ENCODE results near the gene CRK. TPM values are rescaled to one million over a fixed set of nuclear protein-coding genes. Genes with fewer than 3 reads are reported as not detected.
A peak's percentile ranks its signal among the peaks of the same experiment; 100 is the strongest.
"Not testable (repeated sequence)": the region's sequence is repeated elsewhere in the genome, so short reads cannot be mapped to it uniquely, and the experiment has no call there.

The CRK gene
- polyA plus RNA-seq, 1 donor = 40.4 TPM

DNA sequence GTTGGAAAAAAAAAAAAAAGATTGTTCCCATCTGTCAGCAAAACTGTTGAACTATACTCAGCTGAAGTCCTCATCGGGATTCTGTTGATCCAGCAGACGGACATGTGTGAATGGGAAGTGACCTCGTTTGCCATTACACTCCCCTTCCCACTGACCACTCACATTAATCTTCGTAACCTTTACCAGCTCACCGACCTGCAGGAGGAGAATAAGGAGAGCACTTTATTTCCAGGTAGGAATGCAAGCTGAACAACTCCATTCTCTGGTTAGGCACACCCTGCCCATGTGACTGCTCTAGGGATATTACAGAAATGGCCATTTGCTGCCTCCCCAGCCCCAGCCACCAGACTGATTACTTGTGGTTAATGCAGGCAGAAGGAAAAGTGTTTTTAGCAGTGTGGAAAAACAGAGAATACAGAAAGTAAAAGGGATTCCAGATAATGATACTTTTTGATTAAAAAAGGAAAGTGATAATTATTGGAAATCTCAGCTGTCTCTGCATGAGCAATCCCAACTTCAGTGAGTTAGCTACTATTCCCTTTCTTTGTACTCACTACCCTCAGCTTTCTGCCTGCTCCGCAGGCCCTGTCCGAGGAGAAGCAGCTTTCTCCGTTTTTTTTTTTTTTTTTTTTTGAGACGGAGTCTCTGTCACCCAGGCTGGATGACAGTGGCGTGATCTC lies 32.4 kb downstream of the CRK start:
- no peak for DNase-seq (ENCODE audit: low read depth)

DNA sequence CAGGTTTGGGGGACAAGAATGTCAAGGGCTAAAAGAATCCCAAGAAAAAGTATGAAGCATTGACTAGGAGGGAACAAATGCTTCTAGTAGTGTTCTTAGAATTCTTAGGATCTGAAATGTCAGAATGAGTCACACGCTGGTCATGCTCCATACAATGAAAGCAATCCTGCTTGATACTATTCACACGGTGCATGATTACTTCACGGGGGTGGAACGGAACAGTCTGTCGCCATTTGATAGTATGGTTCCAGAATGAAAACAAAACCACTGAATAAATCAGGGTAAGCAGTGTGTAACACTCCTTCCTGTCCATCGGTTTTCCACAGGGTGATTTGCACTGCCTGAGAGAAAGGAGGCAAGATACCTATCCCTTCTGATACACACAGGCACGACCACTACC lies 33.1 kb downstream of the CRK start:
- DNase-seq (ENCODE audit: low read depth) = no peak

DNA sequence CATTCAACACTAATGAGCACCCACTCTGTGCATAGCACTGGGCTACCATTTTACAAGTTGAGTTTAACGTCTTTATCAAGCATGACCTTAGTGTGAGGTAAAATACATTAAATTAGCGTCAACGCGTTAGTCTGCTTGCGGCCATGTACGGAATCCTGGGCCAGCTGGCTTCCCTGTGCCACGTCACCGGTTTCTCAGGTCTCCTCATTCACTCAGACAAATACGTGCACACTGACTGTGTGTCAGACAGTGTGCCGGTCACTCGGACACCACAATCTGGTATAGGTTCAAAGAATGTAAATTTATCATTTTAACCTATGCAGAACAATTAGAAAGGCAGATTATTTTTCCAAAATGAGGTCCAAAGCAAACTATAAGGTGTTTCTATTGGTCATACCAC lies 34.6 kb downstream of the CRK start:
- no peak for DNase-seq (ENCODE audit: low read depth)

DNA sequence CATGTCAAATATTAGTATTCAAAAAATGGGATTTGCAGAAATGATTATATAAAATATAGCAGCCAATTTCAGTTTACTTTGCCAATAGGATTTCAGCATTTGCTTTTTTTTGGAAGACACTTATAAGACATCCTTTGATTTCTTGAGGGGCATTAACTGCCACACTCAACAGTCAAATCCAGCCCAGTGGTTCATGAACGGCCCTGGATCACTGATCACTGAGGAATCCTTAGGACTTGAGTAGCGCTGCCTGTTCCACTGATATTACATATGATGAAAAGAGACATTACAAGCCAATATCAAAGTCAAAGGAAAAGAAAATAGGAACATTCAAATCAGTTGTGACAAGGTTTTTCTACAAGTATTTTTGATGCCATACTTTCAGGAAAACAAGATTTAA lies 35.1 kb downstream of the CRK start:
- no peak for DNase-seq (ENCODE audit: low read depth)

DNA sequence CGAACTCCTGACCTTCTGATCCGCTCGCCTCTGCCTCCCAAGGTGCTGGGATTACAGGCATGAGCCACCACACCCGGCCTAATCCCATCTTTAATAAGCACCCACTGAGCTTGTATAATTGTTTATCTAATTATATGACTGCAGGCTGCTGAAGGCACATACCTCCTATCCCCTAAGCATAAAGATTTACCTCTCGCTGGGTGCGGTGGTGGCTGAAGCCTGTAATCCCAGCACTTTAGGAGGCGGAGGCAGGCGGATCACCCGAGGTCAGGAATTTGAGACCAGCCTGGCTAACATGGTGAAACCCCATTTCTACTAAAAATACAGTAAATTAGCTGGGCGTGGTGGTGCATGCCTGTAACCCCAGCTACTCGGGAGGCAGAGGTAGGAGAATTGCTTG lies 35.9 kb downstream of the CRK start:
- DNase-seq (ENCODE audit: low read depth) = no peak

DNA sequence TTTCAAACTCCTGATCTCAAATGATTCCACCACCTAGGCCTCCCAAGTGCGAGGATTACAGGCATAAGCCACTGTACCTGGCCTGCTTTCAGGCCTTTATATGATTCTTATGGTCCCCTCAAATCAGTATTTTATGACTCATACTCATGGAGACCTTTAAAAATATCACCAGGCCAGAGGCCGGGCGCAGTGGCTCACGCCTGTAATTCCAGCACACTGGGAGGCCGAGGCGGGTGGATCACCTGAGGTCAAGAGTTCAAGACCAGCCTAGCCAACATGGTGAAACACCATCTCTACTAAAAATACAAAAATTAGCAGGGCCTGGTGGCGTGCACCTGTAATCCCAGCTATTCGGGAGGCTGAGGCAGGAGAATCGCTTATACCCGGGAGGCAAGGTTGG lies 37.6 kb downstream of the CRK start:
- not testable (repeated sequence) for DNase-seq (ENCODE audit: low read depth)

DNA sequence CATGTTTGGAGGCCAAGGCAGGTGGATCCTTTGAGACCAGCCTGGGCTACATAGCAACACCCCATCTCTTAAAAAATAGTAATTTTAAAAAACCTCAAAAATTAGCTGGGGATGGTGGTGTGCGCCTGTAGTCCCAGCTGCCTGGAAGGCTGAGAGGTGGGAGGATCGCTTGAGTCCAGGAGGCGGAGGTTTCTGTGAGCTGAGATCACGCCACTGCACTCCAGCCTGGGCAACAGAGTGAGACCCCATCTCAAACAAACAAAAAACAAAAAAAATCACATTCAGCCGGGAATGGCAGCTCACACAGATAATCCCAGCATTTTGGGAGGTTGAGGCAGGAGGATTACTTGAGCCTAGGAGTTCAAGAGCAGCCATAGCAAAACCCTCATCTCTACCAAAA lies 39.6 kb downstream of the CRK start:
- DNase-seq (ENCODE audit: low read depth) = no peak

DNA sequence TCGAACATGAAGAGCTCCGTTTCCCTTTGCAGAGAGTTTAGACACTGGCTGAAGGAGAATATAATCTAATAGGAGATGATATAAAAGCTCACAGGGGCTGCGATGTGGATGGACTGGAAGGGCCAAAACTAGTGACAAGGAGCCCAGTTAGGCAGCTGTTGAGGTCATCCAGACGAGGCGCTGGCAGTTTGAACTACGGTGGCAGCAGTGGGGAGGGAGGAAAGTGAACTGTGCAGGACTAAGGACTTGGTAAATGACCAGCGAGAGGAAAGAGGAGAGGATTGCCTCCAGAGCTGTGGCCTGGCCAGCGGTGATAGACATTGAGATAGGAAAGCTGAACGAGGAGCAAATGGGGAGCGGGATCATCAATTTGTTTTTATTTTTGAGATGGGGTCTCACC lies 41.4 kb downstream of the CRK start:
- no peak for DNase-seq (ENCODE audit: low read depth)

DNA sequence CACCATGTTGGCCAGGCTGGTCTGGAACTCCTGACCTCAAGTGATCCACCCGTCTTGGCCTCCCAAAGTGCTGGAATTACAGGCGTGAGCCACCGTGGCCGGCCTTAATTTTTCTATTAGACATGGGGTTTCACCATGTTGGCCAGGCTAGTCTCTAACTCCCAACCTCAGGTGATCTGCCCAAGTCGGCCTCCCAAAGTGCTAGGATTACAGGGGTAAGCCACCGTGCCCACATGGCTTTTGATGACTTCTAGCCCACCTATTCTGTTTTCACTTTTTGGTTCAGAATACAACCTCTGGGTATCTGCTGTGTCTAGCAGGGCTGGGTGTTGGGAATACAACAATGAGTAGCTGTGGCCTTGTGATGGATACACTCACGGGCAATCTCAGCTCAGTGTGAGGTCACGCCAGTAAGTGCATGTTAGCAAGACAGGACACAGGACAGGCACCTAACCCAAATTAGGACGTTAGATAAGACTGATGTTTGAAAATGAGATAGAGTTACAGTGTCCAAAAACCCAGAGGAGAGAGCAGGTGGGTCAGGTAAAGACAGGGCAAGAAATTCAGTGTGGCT lies 41.9 kb downstream of the CRK start:
- DNase-seq (ENCODE audit: low read depth) = no peak

DNA sequence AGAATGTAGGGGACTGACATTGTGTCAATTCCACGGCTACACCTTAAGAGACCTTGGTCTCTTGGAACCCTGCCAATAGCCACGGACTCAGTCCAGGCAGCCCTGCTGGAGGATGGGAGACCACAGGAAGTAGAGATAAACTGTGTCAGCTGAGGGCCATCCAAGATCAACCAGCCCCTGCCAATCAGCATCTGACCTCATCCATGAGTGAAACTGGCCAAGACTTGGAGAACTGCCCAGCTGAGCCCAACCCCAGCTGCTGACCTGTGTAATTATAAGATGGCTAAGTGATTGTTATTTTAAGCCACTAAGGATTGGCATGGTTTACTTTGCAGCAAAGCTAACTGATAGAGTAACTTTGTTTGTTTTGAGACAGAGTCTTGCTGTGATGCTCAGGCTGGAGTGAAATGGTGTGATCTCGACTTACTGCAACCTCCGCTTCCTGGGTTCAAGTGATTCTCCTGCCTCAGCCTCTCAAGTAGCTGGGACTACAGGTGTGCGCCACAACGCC lies 42.7 kb downstream of the CRK start:
- no peak for DNase-seq (ENCODE audit: low read depth)

DNA sequence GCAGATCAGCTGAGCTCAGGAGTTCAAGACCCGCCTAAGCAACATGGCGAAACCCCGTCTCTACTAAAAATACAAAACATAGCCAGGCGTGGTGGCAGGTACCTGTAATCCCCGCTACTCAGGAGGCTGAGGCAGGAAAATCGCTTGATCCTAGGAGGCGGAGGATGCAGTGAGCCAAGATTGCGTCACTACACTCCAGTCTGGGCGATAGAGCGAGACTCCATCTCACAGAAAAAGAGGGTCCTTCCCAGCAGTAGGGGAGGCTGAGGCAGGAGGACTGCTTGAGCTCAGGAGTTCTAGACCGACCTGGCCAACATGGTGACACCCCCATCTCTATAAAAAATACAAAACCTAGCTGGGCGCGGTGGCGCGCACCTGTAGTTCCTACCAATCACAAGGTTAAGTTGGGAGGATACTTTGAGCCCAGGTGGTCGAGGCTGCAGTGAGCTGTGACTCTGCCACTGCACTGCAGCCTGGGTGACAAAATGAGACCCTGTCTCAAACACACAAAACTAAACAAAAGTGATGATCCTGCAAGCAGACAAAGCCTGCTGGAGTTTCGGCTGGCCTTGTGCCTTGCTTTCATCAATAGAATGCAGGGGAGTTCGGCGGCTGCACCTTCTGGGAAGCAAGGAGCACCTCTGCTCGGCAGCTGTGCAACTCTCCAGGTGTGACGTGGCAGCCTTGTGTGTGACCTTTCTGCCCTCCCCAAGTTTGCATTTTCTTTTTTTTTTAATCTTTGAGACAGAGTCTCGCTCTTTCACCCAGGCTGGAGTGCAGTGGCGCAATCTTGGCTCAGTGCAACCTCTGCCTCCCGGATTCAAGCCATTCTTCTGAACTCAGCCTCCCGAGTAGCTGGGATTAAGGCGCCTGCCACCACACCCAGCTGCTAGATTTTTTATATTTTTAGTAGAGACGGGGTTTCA lies 43.6 kb downstream of the CRK start:
- DNase-seq (ENCODE audit: low read depth) = no peak

DNA sequence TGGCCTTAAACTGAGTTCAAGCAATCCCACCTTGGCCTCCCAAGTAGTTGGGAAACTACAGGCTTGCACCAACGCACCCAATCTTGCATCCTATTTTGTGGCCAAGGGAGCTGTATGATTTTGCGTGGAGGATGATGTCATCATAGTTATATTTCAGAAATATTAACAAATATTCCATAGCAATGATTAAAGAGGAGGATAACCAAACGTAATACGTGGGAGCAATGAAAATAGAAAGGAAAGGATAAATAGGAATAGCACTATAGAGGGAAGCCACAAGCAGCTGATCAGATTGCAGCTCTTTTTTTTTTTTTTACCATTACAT lies 53.8 kb downstream of the CRK start:
- DNase-seq (ENCODE audit: low read depth) = no peak

DNA sequence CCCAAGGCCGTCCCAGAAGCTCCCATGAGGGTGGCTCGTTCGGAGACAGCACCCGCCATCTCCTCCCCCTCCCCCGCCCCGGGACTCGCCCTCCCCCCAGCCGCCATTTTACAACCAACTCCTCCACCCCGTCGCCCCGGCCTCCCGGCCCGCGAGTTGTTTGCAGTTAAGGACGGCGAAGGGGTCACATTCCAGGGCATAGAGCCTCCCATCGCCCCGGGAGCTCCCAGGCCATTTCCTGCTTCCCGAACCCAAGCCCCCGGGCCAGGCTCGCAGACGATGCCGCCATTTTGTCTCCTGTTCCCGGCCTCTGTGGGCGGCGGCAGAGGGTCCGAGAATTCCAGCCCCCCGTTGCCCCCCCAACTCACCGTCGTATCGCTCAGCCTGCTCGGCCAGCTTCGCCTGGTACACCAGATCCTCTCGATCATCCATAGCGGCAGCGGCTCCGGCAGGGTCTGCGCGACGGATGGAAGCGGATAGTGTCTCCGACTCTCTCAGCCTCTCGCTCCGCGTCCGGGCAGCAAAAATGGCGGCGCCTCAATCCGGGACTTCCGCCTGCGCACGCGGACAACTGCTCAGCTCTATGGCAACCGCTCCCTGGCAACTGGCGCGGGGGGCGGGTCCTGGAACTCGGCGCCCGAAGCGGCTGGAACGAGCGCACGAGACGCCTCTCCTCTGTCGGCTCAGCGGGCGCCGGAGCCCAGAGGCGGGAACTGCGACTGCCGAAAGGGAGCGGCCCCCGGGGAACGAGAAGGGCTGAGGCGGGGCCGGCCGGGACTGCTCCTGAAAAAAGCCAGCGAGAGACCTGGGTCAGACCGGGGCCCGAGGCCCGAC lies 56.1 kb downstream of the CRK start, which contains the start of gene YWHAE:
Gene YWHAE, minus strand, starts transcription at position 544 of the 834 bp plus-strand sequence. Its CDS starts 112 bp downstream, at position 432.
- DNase-seq (ENCODE audit: low read depth) = peak; percentile 77

DNA sequence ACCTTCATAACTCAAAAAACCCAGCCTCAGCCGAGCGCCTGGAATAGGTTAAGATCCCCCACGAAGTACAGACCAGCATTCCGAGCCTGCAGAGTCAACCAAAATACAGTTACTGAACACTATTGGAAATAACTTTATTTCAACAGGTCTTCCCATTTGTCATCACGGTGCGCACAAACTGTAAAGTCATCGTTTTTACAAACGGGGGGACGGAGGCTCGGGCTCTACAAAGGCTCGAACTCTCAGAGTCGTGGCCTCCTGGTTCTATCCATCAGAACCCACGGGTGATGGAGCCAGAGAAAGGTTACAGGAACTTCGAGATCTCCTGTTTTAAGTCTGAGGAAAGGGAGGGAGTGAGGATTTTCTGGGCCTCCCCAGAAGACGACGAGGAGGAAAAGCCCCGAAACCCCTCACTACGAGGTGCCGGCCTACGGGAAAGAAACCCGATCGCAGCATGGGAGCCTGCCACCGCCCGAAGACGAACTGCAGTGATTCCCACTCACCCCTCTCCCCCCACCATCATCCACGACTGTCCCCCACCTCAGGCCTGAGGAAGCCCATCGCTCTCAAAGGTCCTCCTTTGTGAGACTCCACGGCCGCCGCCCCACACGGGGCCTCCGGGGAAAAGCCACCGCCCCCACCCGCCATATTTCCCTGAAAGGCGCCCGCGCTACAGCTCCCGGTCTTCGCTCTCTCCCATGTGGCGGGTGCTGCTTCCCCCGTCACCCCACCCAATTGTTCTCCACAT lies 56.9 kb downstream of the CRK start:
- no peak for DNase-seq (ENCODE audit: low read depth)

DNA sequence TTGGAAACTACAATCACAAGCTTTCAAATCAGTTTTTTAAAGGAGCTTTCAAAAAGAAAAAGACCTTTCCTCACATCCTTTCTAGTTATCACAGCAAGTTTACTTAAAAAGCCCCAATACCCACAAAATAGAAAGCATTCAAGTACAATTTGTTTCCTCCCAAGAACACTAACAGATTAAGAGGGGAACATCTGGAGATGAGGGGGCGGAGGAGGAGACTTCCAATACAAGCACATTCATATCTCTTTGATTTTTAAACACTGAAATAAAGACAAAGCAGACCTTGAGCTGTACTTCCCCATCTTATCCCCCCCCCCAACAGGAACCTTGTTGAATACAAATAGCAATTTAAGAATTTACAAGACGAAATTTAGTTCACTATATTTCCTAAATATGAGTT lies 58.0 kb downstream of the CRK start:
- DNase-seq (ENCODE audit: low read depth) = no peak

DNA sequence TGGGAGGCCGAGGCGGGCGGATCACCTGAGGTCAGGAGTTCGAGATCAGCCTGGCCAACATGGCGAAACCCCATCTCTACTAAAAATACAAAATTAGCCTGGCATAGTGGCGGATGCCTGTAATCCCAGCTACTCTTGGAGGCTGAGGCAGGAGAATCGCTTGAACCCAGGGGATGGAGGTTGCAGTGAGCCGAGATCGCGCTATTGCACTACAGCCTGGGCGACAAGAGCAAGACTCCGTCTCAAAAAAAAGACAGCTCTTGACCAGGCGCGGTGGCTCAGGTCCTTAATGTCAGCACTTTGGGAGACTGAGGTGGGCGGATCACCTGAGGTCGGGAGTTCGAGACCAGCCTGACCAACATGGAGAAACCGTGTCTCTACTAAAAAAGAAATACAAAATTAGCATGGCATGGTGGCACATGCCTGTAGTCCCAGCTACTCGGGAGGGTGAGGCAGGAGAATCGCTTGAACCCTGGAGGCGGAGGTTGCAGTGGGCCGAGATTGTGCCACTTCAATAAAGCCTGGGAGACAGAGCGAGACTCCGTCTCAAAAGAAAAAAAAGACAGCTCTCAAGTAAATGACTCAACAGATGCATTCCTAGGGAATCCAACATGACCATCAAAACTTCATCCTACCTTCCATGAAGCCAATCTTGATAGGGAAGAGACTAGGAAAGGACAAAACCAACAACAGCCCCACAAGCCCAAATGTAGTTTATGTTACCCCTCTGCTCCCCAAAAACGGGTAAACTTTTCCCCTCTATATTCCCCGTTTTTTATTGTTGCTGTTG lies 60.0 kb downstream of the CRK start:
- DNase-seq (ENCODE audit: low read depth) = not testable (repeated sequence)

DNA sequence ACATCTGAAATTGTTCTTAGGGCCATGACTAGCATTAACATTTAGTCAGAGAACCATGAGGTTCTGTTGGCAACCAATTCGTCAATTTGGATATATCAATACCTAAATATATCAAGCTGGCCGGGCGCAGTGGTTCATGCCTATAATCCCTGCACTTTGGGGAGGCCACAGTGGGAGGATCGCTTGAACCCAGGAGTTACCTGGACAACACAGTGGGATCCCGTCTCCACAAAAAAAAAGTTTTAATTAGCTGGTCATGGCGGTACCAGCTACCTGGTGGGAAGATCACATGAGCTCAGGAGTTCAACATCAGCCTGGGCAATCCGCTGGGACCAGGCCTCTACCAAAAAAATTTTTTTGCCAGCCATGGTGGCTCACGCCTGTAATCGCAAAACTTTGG lies 64.5 kb downstream of the CRK start:
- no peak for DNase-seq (ENCODE audit: low read depth)

DNA sequence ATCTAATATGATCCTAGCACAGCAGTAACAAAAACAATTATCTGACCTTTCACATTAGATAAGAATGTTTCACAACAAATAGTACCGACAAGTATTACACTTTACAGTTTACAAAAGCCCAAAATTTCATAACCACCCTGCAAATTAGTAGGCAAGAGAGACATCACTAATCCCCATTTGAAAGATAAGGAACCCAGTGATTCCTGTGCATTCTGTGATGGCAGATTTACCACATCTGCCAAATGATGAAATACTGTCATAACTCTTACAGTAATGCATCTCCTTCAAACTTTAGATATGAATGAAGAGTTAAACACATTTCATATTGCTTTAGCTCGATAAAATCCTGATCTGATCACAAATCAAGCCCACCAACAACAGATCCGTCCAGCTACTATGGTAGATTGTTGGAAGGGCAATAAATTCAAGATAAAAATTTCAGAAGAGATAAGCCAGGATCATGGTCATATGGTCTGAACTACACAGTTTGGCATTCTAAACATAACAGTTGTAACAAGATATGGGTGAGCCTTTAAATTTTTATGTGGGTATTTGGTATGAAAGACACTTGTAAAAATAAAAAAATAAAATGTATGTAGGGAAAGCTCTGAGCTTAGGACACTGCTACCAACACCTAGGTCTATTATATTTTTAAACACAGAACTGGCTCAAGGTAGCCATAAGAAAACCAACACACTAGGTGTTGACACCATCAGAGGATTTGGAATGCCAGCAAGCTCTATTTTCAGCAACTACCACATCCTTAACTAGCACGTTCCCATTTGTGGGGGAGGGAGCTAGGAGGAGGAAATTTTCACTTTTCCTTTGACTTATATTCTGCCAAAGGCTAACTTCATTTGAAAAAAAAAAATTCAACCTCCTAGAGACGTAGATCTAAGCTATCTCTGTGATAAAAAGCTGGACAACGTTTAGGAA lies 65.3 kb downstream of the CRK start:
- DNase-seq (ENCODE audit: low read depth) = no peak

All from forelimb muscle (tissue), 1 donor.